ENCODE data around the gene ZC3HAV1.
"Not testable (repeated sequence)": the region's sequence is repeated elsewhere in the genome, so short reads cannot be mapped to it uniquely, and the experiment has no call there.

ZC3HAV1 gene

GRCh38 chr7:139084709-139085108 is 24.8 kb downstream of the ZC3HAV1 start:
- no peak for FAIRE-seq

- no peak for FAIRE-seq
These were observed 27.9 kb downstream of the ZC3HAV1 start for GRCh38 chr7:139081584-139081983.

- no peak for FAIRE-seq
These were observed 28.6 kb downstream of the ZC3HAV1 start for GRCh38 chr7:139080905-139081304.

GRCh38 chr7:139079861-139080260 is 29.7 kb downstream of the ZC3HAV1 start:
- FAIRE-seq, result no peak

- FAIRE-seq, result no peak
These were observed 30.6 kb downstream of the ZC3HAV1 start for GRCh38 chr7:139078911-139079310.

GRCh38 chr7:139078399-139078798 is 31.1 kb downstream of the ZC3HAV1 start:
- FAIRE-seq, result no peak

GRCh38 chr7:139077706-139078105 is 31.8 kb downstream of the ZC3HAV1 start:
- FAIRE-seq, result not testable (repeated sequence)

- FAIRE-seq, result no peak
These were observed 33.4 kb downstream of the ZC3HAV1 start for GRCh38 chr7:139075871-139076686.

- FAIRE-seq, result peak; percentile 8
These were observed 34.4 kb downstream of the ZC3HAV1 start for GRCh38 chr7:139075031-139075652.

GRCh38 chr7:139072796-139073195 is 36.7 kb downstream of the ZC3HAV1 start:
- FAIRE-seq, result no peak

- no peak for FAIRE-seq
These were observed 37.8 kb downstream of the ZC3HAV1 start for GRCh38 chr7:139071680-139072079.

GRCh38 chr7:139068544-139069399 is 40.7 kb downstream of the ZC3HAV1 start:
- no peak for FAIRE-seq

- FAIRE-seq, result no peak
These were observed 43.2 kb downstream of the ZC3HAV1 start for GRCh38 chr7:139066315-139066714.

GRCh38 chr7:139065323-139065722 is 44.2 kb downstream of the ZC3HAV1 start:
- no peak for FAIRE-seq

- FAIRE-seq, result no peak
These were observed 48.1 kb downstream of the ZC3HAV1 start for GRCh38 chr7:139061416-139061815.

- no peak for FAIRE-seq
These were observed 48.8 kb downstream of the ZC3HAV1 start for GRCh38 chr7:139060695-139061237.

- FAIRE-seq, result no peak
These were observed 49.6 kb downstream of the ZC3HAV1 start for GRCh38 chr7:139059905-139060304.

- FAIRE-seq, result no peak
These were observed 50.6 kb downstream of the ZC3HAV1 start for GRCh38 chr7:139058943-139059342.

GRCh38 chr7:139055674-139056073 is 53.8 kb downstream of the ZC3HAV1 start:
- FAIRE-seq, result no peak

GRCh38 chr7:139054656-139055055 is 54.9 kb downstream of the ZC3HAV1 start:
- not testable (repeated sequence) for FAIRE-seq

- FAIRE-seq, result no peak
These were observed 55.4 kb downstream of the ZC3HAV1 start for GRCh38 chr7:139054101-139054500.

GRCh38 chr7:139051655-139052054 is 57.9 kb downstream of the ZC3HAV1 start:
- FAIRE-seq, result no peak

GRCh38 chr7:139049936-139050335 is 59.6 kb downstream of the ZC3HAV1 start:
- no peak for FAIRE-seq
